IPS DF 4.7 (cell line): ENCODE data around the gene GJB6.

Experiments used
- DNase-seq: peaks from one replicate; pipeline ENCODE4 v3.0.0-alpha.2; 2013; ENCODE audit warnings: low spot score; ENCODE audit errors: extremely low read depth

GJB6 gene

DNA sequence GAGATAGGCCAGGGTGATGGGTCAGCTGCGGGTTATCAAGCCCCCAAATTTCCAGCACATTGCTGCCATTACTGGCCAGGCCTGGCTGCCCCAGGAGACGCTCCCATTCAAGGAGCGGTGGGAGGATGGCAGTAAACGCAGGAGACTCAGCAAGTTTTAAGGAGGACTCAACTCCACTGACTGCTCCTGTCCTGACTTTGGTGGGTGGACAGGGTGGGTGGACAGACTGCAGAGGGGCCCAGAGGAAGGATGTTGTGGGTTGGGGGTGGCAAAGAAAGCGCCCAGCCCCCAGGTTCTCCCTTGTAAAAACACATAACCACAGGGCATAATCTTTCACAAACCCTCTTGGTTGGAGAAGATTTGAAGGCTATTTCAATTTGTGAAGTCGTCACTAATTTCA, 4.4 kb downstream of the GJB6 start:
- no peak for DNase-seq

GRCh38 chr13:20227288-20227687, 4.8 kb downstream of the GJB6 start:
- DNase-seq, result no peak

GRCh38 chr13:20222553-20222952, 9.6 kb downstream of the GJB6 start:
- no peak for DNase-seq

DNA sequence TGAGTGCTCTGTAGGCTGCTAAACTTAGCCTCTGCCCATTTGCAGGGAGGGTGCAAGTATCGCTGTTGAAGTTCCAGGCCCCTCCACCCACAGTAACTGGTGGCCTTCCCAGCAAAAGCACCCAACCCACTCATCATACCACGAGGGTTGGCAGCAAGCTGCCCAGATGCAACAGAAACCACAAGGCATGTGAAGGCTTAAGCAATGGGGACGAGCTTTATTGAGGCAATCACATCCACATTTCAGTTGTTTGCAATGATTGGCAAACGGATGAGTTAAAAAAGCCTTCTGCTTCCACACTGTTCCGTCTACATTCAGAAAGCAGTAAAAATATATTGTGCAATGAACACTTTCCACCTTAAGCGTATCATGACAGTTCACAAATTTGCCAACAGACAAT, 10.3 kb downstream of the GJB6 start:
- DNase-seq, result no peak

- DNase-seq, result no peak
Observed at GRCh38 chr13:20219577-20219976, 12.5 kb downstream of the GJB6 start.

- no peak for DNase-seq
Observed at GRCh38 chr13:20217168-20217567, 15.0 kb downstream of the GJB6 start.

DNA sequence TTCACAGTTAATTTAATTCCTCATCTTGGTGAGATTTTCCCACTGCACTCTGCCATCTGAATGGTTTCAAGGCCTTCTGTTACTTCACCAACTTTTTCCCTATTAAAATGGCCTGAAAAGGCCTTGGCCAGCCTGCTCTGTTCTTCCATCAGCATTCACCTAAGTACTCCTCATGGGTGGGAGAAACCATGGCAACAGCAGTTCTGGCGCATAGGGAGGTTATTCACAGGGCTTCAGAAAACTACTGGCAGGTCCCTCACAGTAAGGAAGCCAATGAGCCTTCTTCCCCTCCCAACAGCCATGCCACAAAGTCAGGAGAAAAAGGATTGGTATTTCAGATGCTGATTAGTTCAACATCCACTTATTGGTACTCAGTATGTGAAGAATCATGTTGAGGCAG, 22.2 kb downstream of the GJB6 start:
- DNase-seq, result no peak

DNA sequence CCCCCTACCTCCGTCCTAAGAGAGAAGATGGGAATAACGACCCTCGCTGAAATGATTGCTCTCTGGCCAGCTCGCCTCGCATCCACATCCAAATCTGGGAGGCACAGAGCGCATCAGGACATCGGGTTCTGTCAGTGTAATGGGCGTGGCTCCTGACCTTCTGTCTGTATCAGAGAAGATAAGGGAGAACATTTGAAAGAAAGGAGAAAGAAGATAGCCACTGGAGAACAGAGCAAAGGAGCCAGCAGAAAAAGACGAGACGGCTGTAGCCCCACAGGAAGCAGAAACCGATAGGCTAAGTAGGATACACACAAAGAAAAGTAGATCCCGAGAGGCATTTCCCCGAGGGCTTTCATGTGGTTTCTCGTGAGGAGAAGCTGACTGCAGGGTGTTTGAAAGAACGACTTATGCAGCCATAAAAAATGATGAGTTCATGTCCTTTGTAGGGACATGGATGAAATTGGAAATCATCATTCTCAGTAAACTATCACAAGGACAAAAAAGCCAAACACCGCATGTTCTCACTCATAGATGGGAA, 25.4 kb downstream of the GJB6 start:
- DNase-seq, result no peak

GRCh38 chr13:20206065-20206697, 25.9 kb downstream of the GJB6 start:
- DNase-seq, result no peak

DNA sequence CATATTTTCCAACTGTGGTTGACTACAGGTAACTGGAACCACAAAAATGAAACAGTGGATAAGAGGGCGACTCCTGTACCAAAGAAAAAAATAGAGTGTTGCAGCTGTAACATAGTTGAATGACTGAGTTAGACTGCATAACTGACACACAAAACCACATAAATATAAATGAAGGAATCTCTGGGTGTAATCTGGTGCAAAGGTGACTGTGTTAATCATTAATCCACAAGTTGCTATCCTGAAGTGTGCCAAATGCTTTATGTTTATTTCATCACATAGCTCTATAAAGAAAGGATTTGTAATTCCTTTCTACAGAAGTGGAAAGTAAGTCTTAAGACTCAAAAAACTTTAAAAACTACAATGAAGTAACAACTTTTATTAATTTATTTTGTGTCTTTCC, 33.3 kb downstream of the GJB6 start:
- no peak for DNase-seq

- no peak for DNase-seq
Observed at GRCh38 chr13:20197361-20197834, 34.7 kb downstream of the GJB6 start.

GRCh38 chr13:20195801-20196200, 36.3 kb downstream of the GJB6 start:
- DNase-seq, result no peak

DNA sequence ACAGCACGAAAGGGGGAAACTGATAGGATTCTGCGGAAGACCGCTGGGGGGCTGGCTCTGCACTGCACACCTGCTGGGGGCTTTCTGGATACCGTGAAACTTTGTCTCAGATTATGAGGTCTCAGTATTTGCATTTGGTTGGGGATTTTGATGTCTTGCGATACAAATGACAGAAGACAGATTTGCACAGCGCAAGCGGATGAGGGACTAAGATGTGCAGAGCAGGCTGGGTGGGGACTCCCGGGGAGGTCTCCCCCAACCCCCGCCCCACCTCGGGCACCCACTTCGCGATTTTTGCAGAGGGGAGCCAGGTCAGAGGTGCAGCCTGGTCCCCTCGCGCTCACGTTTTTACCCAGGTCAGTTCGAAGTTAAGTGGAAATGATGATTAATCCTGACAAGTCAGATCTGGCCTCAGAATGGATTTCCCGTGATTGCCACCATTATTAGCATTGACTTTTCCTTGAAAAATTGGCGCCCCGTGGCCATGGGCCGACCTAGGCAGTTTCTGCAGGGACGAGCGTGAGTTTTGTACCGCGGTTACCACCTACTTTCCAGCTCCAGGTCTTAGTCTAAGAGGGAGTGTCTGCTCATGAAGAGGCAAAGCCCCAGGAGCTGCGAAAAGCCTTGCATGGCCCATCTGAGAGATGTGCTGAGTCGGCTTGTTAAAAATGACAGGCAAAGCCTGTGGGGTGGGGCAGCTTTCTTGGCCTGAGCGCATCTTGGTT, 38.0 kb downstream of the GJB6 start:
- DNase-seq, result no peak

DNA sequence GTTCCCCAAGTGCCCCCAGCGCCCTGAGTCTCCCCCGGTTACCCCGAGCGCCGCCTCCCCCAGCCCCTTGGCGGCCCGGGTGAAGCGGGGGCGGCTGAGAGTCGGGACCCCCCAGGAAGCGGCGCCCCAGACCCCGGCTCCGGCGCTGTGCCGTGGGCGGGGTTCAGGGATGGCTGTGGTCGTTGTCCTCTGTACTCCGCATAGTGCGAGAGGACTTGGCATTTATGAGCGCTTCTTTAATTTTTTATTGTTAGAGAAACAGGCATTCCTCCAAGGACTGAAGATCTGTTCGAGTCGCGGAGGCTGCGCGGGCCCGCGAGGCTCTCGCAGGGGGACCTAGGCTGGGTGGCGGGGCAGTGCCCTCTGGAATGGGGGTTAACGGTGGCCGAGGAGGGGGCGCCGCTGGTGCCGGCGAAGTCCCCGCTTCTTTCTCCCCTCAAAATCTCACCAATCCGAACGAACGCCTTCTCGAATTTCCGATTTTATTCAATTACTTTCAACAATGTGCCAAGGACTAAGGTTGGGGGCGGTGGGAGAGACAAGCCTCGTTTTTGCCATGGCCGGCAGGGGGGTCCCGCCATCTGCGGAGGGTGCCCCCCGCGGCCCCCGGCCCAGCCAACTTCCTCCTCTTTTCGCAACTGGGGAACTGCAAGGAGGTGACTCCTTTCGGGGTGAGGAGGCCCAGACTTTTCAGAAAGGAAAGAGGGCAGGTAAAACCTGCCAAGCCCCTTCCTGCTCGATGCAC, 38.8 kb downstream of the GJB6 start:
- no peak for DNase-seq

- no peak for DNase-seq
Observed at GRCh38 chr13:20192836-20193161, 39.3 kb downstream of the GJB6 start, which contains the start of gene GJB2. Gene GJB2, minus strand, starts transcription at chr13:20192938. Its CDS starts 3,357 bp downstream, at chr13:20189581.

DNA sequence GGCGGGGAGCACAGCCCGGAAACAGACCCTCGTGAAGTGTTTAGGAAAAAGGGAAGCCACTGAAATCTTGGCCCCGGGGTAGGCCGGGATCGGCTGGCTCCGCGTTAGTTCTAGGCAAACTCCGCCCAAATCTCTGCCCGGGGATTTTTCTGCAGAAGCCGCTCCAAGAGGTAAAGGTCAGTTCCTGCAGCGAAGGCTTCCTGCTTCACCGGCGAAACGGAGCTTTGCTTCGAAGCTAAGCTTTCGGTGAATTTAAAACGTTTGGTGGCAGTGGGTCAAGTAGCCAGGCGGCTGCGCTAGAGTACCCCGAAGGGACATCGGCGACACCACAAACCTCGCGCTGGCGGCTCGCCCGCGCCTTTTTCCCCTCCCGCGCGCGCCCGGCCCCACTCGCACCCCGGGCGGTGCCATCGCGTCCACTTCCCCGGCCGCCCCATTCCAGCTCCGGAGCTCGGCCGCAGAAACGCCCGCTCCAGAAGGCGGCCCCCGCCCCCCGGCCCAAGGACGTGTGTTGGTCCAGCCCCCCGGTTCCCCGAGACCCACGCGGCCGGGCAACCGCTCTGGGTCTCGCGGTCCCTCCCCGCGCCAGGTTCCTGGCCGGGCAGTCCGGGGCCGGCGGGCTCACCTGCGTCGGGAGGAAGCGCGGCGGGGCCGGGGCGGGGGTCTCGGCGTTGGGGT, 39.8 kb downstream of the GJB6 start:
- DNase-seq, result no peak

DNA sequence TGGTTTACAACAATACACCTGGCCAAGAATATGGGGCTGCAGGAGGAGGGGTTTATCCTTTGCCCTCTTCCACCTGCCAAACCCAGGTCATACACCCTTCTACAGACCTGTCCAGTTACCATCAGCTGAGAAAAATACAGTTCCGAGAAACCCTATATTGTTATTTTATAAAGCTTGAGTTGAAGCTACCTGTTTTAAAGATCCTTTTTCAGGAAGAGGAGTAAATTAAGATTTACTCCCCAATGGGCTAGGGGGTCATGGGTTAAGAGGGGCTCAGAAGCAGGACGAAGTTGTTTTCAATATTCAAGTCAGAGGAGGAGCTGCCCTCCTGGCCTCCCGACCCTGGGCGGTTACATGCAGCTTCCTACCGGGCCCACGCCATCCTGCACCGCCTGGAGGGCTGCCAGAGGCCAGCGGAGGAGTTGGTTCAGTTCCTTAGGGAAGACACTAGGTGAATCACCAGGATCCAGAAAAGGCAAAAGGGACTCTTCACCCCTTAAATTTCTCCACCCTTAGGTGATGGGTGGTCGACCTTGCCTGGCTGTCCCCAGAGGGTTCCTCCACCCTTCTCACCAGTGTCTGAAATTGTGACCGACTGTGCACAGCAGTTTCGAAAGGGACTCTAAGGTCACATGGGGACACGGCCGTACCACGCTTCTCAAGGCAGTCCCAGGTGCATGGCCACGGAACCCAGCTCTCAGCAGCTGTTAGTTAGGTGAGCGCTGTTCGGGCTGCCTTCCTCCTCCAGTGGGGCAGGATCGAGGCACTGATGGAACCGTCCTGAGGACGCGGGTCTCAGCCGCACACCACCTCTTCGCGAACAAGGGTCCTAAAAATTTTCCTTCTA, 40.6 kb downstream of the GJB6 start:
- no peak for DNase-seq

- DNase-seq, result no peak
Observed at GRCh38 chr13:20190481-20191310, 41.4 kb downstream of the GJB6 start.

DNA sequence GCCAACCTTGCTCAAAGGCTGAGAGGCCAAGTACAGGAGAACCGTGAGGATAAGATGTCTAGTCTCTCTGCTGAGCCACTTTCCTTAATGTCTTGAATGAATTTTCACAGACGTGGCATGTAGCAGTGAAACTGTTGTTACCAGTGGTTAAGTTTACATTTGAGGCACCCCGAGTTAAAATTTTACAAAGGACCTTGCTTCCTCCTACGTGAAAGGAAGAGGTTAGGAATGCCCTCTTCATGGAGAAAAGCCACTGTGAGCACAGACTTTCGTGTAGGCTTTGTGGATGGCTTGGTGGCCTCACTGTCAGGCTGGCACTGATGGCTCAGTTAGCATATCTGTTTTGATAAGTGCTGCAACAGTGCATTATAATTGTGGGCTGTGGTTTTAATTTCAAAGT, 42.0 kb downstream of the GJB6 start:
- DNase-seq, result no peak
